Epithelial cell of esophagus (primary cell): ENCODE data around the gene CXCR2.

ENCODE experiments used
- DNase-seq: peaks from one replicate; pipeline ENCODE4 v3.0.0; 2010; ENCODE audit warnings: low read depth
- H3K4me3 ChIP-seq: 2 replicates; pipeline ENCODE4 v1.5.1; 2011; ENCODE audit warnings: mild to moderate bottlenecking, low read length, control low read depth
- CTCF ChIP-seq: IDR thresholded peaks from 2 replicates; pipeline ENCODE4 v1.5.1; 2011; ENCODE audit warnings: low read depth, mild to moderate bottlenecking, low read length, control low read depth, inconsistent platforms; ENCODE audit not compliant: insufficient read depth; ENCODE audit errors: missing control alignments

CXCR2 gene

GRCh38 chr2:218125626-218126080, at the start of gene CXCR2:
Gene CXCR2 (plus strand): TSS chr2:218126028. CDS start chr2:218134802, 8,774 bp downstream.
- peak; percentile 11 for DNase-seq
- TF ChIP-seq CTCF = no peak
- H3K4me3 ChIP-seq = no peak within 1 kb of the TSS

GRCh38 chr2:218077464-218078216, 48.2 kb upstream of the CXCR2 start:
- no peak for DNase-seq
- no peak for TF ChIP-seq CTCF
- H3K4me3 ChIP-seq = no peak overlapping the region

GRCh38 chr2:218079943-218080913, 45.6 kb upstream of the CXCR2 start:
- TF ChIP-seq CTCF = no peak
- no peak for DNase-seq
- no peak overlapping the region for H3K4me3 ChIP-seq

- no peak for DNase-seq
- no peak for TF ChIP-seq CTCF
- no peak overlapping the region for H3K4me3 ChIP-seq
Measured at GRCh38 chr2:218081063-218081462, 44.8 kb upstream of the CXCR2 start.

- no peak for TF ChIP-seq CTCF
- no peak for DNase-seq
- no peak overlapping the region for H3K4me3 ChIP-seq
Measured at GRCh38 chr2:218081695-218082094, 44.1 kb upstream of the CXCR2 start.

GRCh38 chr2:218082586-218083351, 43.1 kb upstream of the CXCR2 start:
- H3K4me3 ChIP-seq = no peak overlapping the region
- no peak for DNase-seq
- TF ChIP-seq CTCF = no peak
